Measurements from ENCODE around the gene KLHDC10. TPM values are rescaled to one million over a fixed set of nuclear protein-coding genes. Genes with fewer than 3 reads are reported as not detected.
"Not testable (repeated sequence)": the region's sequence is repeated elsewhere in the genome, so short reads cannot be mapped to it uniquely, and the experiment has no call there.

The KLHDC10 gene
- total and polyA plus RNA-seq, 9 donors: 11.3 to 36.4 (median 26.7) TPM

DNA sequence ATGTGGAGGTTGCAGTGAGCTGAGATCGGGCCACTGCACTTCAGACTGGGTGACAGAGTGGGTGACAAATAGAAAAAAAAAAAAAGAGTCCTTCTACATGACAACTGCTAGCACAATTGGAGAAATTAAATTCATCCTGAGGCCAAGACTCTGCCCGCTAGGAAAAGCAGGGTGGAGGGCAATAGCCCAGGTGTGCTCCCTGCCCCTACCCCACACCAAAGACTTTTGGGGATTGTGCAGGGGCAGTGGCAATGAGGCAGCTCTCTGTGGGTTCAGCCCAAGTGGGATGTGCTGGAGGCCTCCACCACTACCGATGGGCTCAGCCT, 73.6 kb downstream of the KLHDC10 start:
- peaks cover 7% of the 10 kb centered on the region for H3K4me1 ChIP-seq (ENCODE audit: insufficient read depth)
- WGBS, 3 donors: 81 to 88% (median 84%) methylated on average over 3 of the region's 3 CpGs
- H3K4me3 ChIP-seq: no peak overlapping the region
- intact Hi-C loops (cut with DNase I): no loop called here
- no peaks in the 10 kb centered on the region for H3K27me3 ChIP-seq
- H3K9me3 ChIP-seq: no peaks in the 10 kb centered on the region
- no peak for DNase-seq
- no peak overlapping the region for H3K27ac ChIP-seq
- TF ChIP-seq POLR2A (IDR thresholded peaks at IDR 0.05): no peak
- TF ChIP-seq EP300 (IDR thresholded peaks at IDR 0.05): no peak
- TF ChIP-seq, protein P1, sequence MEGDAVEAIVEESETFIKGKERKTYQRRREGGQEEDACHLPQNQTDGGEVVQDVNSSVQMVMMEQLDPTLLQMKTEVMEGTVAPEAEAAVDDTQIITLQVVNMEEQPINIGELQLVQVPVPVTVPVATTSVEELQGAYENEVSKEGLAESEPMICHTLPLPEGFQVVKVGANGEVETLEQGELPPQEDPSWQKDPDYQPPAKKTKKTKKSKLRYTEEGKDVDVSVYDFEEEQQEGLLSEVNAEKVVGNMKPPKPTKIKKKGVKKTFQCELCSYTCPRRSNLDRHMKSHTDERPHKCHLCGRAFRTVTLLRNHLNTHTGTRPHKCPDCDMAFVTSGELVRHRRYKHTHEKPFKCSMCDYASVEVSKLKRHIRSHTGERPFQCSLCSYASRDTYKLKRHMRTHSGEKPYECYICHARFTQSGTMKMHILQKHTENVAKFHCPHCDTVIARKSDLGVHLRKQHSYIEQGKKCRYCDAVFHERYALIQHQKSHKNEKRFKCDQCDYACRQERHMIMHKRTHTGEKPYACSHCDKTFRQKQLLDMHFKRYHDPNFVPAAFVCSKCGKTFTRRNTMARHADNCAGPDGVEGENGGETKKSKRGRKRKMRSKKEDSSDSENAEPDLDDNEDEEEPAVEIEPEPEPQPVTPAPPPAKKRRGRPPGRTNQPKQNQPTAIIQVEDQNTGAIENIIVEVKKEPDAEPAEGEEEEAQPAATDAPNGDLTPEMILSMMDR (IDR thresholded peaks at IDR 0.05): no peak
- H3K36me3 ChIP-seq: no peaks in the 10 kb centered on the region

DNA sequence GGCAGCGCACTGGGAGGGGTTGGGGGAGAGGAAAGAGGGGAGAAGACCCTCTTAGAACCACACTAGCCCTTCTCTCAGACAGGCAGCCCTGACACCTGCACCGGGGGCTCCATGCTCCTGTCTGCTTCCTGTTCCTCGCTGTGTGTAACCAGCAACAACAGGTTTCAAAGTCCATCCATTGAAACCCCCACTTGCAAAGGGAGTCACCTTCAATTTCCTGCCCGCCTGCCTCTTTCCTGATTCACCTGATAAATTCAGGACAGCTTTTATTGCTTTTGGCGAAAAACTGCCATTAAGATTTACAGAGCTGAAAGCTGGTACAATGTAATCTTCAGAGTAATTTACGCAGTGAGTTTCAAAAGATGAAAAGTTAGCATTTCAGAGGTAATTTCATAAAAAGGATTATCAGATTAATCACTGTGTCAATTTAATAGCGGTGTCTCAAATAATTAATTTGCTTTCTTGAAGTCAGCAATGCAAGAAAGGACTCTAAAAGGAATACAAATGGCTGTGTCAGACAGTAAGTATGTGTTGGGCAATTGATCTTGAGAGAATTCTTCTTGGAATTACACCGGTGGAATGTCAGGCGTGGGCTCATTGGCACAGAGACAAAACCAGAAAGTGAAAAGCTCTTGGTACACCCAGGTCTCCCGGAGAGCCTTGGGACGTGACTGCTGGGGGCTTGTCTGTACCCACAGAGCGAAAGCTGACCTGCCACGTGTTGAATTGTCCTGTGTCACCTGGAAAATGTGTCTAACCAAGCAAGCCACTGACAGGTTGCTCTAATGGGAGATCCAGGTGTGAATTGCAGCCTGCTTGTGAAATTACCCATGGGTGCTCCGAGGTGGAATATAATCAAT, 74.2 kb downstream of the KLHDC10 start:
- DNase-seq: no peak
- Histone ChIP-seq H3K27ac (no peak overlapping the region), H3K9me3 (no peaks in the 10 kb centered on the region), H3K4me3 (no peak overlapping the region), H3K27me3 (no peaks in the 10 kb centered on the region), H3K36me3 (no peaks in the 10 kb centered on the region), H3K4me1 (ENCODE audit: insufficient read depth) (peaks cover 7% of the 10 kb centered on the region)
- intact Hi-C loops (cut with DNase I): no loop called here
- 65 to 75% (median 71%) methylated on average over 14 of the region's 14 CpGs for WGBS, 3 donors
- TF ChIP-seq EP300 (IDR thresholded peaks at IDR 0.05) (no peak), POLR2A (IDR thresholded peaks at IDR 0.05) (no peak)
- TF ChIP-seq, protein P1 (IDR thresholded peaks at IDR 0.05): no peak

DNA sequence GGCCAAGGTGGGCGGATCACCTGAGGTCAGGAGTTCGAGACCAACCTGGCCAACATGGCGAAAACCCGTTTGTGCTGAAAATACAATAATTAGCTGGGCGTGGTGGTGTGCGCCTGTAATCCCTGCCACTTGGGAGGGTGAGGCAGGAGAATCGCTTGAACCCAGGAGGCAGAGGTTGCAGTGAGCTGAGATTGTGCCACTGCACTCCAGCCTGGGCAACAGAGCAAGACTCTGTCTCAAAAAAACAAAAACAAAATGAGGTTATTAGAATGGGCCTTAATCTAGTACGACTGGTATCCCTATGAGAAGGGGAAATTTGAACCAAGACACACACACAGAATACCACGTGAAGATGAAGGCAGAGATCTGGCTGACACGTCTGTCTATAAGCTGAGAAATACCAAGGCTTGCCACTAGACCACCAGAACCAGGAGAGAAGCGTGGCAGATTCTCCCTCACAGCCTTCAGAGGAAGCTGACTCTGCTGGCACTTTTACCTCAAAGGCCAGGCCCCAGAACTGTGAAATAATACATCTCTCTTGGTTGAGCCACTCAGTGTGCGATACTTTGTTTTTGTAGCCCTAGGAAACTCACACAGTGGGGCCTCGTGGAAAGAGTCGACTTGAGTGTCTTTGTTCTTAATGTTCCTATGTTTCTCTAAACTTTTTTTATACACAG, 75.2 kb downstream of the KLHDC10 start:
- no peak for DNase-seq
- intact Hi-C loops (cut with DNase I): no loop called here
- WGBS, 3 donors: 90 to 93% (median 90%) methylated on average over 14 of the region's 14 CpGs
- Histone ChIP-seq H3K27me3 (no peaks in the 10 kb centered on the region), H3K9me3 (no peaks in the 10 kb centered on the region), H3K4me3 (no peak overlapping the region), H3K4me1 (ENCODE audit: insufficient read depth) (peaks cover 7% of the 10 kb centered on the region), H3K36me3 (no peaks in the 10 kb centered on the region), H3K27ac (no peak overlapping the region)
- TF ChIP-seq, protein P1 (IDR thresholded peaks at IDR 0.05): no peak
- TF ChIP-seq POLR2A (IDR thresholded peaks at IDR 0.05) (no peak), EP300 (IDR thresholded peaks at IDR 0.05) (no peak)

DNA sequence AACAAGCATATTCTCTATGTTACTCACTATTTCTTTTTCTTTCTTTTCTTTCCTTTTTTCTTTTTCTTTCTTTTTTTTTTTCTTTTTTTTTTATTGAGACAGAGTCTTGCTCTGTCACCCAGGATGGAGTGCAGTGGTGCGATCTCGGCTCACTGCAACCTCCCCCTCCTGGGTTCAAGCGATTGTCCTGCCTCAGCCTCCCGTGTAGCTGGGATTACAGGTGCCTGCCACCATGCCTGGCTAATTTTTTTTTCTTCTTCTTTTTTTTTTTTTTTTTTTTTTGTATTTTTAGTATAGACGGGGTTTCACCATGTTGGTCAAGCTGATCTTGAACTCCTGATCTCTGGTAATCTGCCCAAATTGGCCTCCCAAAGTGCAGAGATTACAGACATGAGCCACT, 75.8 kb downstream of the KLHDC10 start:
- H3K27me3 ChIP-seq; intact Hi-C loops (cut with DNase I); H3K27ac ChIP-seq; DNase-seq; H3K4me1 ChIP-seq (ENCODE audit: insufficient read depth); H3K36me3 ChIP-seq; H3K4me3 ChIP-seq; H3K9me3 ChIP-seq: not testable (repeated sequence)
- 86 to 92% (median 88%) methylated on average over 5 of the region's 5 CpGs for WGBS, 3 donors
